ENCODE data around the gene ATE1. TPM values are rescaled to one million over a fixed set of nuclear protein-coding genes. Genes with fewer than 3 reads are reported as not detected.

ATE1 gene
- 21.9 TPM for total RNA-seq

DNA sequence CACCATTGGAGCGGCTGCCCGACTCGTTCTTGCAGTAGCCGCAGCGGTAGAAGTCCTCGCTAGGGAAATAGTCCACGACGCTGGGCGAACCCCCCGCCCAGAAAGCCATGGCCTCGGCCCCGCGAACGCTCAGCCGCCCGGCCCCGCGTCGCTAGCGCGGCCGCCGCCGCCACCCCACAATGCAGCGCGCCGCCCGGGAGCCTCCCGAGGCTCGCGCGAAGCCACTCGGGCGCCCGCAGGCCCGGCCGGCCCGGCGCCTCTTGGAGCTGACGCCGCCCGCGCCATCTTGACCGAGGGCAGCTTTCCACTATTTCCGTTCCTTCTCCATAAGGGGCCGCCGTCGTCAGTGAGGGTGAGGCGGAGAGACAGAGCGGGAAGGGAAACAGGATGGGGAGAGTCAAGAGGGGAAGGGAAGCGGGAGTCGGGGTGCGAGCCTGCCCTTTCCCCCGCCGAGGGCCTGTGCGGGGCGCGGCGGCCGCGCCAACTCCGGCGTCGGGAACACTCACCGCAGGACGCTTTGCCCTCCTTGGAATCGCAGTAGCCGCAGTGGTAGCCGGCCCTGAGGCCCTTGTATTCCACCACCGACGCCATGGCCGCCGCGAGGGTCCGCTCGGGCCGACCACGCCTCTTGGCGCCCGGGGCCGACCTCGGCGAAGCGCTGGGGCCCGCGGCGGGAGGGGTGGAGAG, at the start of gene ATE1:
TSS of gene ATE1 (minus strand) at position 191 of the 687 bp plus-strand sequence. CDS start at position 109, 82 bp downstream.
- Histone ChIP-seq H3K9me3 (no peaks in the 10 kb centered on the region), H3K36me3 (peaks cover 0 to 4% of the 10 kb centered on the region in 2 donors), H3K4me3 (peak within 1 kb of the TSS; percentile 94 to 96), H3K4me1 (peaks cover 19% of the 10 kb centered on the region), H3K27ac (peak within 1 kb of the TSS; percentile 98), H3K27me3 (no peaks in the 10 kb centered on the region)
- intact Hi-C loops (cut with DNase I): loop anchor here (5.0 kb wide), 1 partner anchor 184 kb away; no protein-coding TSS in a partner anchor
- TF ChIP-seq POLR2A (IDR thresholded peaks at IDR 0.05) (peak in 1 of 2 donors; percentile 66), POLR2AphosphoS5 (IDR thresholded peaks at IDR 0.05; ENCODE audit: insufficient read depth in 1 of 2, low read depth in 1 of 2) (peak in 1 of 2 donors; percentile 83)
- TF ChIP-seq, protein P1, sequence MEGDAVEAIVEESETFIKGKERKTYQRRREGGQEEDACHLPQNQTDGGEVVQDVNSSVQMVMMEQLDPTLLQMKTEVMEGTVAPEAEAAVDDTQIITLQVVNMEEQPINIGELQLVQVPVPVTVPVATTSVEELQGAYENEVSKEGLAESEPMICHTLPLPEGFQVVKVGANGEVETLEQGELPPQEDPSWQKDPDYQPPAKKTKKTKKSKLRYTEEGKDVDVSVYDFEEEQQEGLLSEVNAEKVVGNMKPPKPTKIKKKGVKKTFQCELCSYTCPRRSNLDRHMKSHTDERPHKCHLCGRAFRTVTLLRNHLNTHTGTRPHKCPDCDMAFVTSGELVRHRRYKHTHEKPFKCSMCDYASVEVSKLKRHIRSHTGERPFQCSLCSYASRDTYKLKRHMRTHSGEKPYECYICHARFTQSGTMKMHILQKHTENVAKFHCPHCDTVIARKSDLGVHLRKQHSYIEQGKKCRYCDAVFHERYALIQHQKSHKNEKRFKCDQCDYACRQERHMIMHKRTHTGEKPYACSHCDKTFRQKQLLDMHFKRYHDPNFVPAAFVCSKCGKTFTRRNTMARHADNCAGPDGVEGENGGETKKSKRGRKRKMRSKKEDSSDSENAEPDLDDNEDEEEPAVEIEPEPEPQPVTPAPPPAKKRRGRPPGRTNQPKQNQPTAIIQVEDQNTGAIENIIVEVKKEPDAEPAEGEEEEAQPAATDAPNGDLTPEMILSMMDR (IDR thresholded peaks at IDR 0.05): no peak
- DNase-seq (ENCODE audit: extremely low spot score in 2 of 2): peak in 1 of 2 donors; percentile 90

DNA sequence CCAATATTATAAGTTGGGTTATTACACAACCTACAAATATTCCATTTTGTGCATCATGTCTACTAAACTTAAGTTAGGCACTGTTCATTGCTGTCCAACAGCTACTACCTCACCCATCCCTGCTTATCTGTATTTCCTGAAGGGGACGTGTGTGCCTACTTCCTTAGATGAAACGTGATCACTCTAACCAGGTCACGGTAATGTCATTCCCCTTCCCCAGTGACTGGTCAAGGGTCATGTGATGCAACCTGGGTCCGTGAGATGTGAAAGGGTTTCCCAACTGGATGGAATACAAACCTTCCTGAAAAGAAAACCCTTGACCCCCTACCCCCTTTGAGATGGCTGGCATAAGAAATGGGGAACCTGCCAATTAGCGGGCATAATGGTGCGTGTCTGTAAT, 48.8 kb upstream of the ATE1 start:
- Histone ChIP-seq H3K4me3 (no peak overlapping the region), H3K9me3 (no peaks in the 10 kb centered on the region), H3K4me1 (peaks cover 26% of the 10 kb centered on the region), H3K27me3 (no peaks in the 10 kb centered on the region), H3K27ac (no peak overlapping the region), H3K36me3 (no peaks in the 10 kb centered on the region)
- no peak for TF ChIP-seq POLR2A (IDR thresholded peaks at IDR 0.05)
- TF ChIP-seq, protein P1 (IDR thresholded peaks at IDR 0.05): no peak
- no peak for TF ChIP-seq POLR2AphosphoS5 (IDR thresholded peaks at IDR 0.05; ENCODE audit: insufficient read depth in 1 of 2, low read depth in 1 of 2)
- DNase-seq (ENCODE audit: extremely low spot score in 2 of 2): no peak
- intact Hi-C loops (cut with DNase I): no loop called here

DNA sequence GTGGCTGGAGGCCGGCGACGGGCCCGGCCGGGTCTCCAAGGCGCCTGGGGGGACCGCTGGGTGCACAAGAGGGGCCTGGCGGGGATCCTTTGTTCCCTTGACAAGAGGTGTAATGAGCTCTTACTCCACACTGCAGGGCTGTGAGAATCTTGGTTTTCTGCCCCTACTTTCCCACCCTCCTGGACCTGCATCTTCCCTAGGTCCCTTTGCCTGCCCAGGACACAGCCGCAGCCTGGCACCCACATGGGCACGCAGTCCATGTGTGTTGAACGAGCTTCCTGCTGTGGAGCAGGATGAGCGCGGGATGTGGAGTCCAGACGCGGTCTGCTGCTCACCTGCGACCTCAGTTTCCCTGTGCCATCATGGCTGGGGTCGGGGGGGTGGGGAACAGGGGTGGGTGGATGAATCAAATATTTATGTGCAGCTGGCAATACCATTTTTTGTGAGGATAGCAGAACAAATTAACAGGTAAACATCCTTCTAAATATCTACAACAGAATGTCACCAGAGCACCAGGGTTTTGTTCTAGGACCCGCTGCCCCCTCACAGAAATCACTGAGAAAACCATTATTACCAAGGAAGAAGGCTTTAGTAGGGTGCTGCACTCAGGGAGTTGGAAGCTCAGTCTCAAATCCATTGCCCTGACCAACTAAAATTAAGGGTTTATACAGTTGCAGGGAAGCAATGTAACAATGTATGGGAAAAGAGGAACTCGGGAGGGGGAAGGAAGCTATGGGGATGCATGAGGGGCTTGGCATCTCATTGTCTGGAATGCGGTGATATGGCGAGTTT, 47.7 kb upstream of the ATE1 start:
- H3K27ac ChIP-seq: peak overlapping the region; percentile 95
- H3K4me1 ChIP-seq: peaks cover 26% of the 10 kb centered on the region
- no peaks in the 10 kb centered on the region for H3K9me3 ChIP-seq
- DNase-seq (ENCODE audit: extremely low spot score in 2 of 2): no peak
- no peak for TF ChIP-seq POLR2AphosphoS5 (IDR thresholded peaks at IDR 0.05; ENCODE audit: insufficient read depth in 1 of 2, low read depth in 1 of 2)
- TF ChIP-seq, protein P1 (IDR thresholded peaks at IDR 0.05): peak; percentile 6 to 42 (median 10)
- no peak for TF ChIP-seq POLR2A (IDR thresholded peaks at IDR 0.05)
- H3K27me3 ChIP-seq: no peaks in the 10 kb centered on the region
- H3K4me3 ChIP-seq: peak overlapping the region; percentile 76 to 83
- H3K36me3 ChIP-seq: peaks cover 0 to 5% of the 10 kb centered on the region in 2 donors
- intact Hi-C loops (cut with DNase I): no loop called here

DNA sequence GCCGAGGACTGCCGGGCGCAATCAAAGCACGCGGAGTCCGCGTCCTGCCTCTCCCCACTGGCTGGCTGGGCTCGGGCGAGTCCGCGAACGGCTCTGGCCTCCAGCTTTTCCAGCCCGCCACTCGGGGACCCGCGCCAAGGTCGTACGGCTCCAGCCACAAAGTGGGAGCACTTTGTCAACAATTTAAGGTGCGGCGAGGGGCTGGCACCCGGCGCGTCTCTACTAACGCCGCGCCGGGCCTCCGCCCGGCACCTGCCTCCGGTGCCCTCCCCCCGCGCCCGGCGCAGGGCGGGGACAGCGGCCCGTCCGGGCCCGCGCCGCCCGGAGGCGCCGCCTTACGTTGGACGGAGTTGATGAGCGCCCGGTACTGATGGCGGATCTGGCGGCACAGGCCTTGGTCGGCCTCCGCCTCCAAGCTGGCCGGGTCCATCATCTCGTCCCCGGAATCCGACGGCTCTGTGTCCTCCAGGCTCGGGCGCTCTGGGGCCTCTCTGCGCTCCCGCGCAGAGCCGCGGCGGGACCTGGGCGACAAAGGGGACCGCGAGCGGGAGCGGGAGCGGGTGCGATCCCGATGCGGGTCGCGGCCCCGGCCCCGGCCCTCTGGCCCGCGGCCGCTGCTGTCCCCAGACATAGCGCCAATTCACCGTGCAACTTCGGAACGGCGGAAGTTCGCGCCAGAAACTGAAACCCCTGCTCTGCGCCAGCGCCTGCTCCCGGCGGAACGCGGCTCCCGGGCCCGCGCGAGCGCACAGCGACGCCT, 46.9 kb upstream of the ATE1 start, which contains the start of gene NSMCE4A:
TSS of gene NSMCE4A (minus strand) at position 683 of the 760 bp plus-strand sequence. CDS start at position 631, 52 bp downstream.
- Histone ChIP-seq H3K9me3 (no peaks in the 10 kb centered on the region), H3K4me3 (peak within 1 kb of the TSS; percentile 76 to 83), H3K27me3 (no peaks in the 10 kb centered on the region), H3K36me3 (peaks cover 0 to 9% of the 10 kb centered on the region in 2 donors), H3K4me1 (peaks cover 26% of the 10 kb centered on the region), H3K27ac (peak within 1 kb of the TSS; percentile 95)
- TF ChIP-seq, protein P1 (IDR thresholded peaks at IDR 0.05): peak in 1 of 3 experiments; percentile 72
- TF ChIP-seq POLR2A (IDR thresholded peaks at IDR 0.05): peak in 1 of 2 donors; percentile 11
- TF ChIP-seq POLR2AphosphoS5 (IDR thresholded peaks at IDR 0.05; ENCODE audit: insufficient read depth in 1 of 2, low read depth in 1 of 2): peak in 1 of 2 donors; percentile 49
- intact Hi-C loops (cut with DNase I): no loop called here
- no peak for DNase-seq (ENCODE audit: extremely low spot score in 2 of 2)

Measured in vagina (tissue), 2 donors.